ENCODE results near the gene SPINK14. TPM values are rescaled to one million over a fixed set of nuclear protein-coding genes. Genes with fewer than 3 reads are reported as not detected.

The SPINK14 gene
- total and polyA plus RNA-seq, 2 of the 13 experiments (the other 11 are each of a cell fraction or from before 2014, with no cell fraction given) = not detected

- TF ChIP-seq HNF1A (IDR thresholded peaks at IDR 0.05; ENCODE audit: low read depth) (no peak), HNF1A (CRISPR knock-in tag; IDR thresholded peaks at IDR 0.05; ENCODE audit: borderline replicate concordance) (no peak), PAX8 (CRISPR knock-in tag; IDR thresholded peaks at IDR 0.05; ENCODE audit: borderline replicate concordance) (no peak), YEATS4 (CRISPR knock-in tag; IDR thresholded peaks at IDR 0.05; ENCODE audit: borderline replicate concordance) (no peak), ZNF547 (CRISPR knock-in tag; IDR thresholded peaks at IDR 0.05) (no peak), ZFP82 (CRISPR knock-in tag; IDR thresholded peaks at IDR 0.05; ENCODE audit: borderline replicate concordance) (no peak), MIER3 (CRISPR knock-in tag; IDR thresholded peaks at IDR 0.05; ENCODE audit: borderline replicate concordance) (no peak)
- TF ChIP-seq, protein P1, sequence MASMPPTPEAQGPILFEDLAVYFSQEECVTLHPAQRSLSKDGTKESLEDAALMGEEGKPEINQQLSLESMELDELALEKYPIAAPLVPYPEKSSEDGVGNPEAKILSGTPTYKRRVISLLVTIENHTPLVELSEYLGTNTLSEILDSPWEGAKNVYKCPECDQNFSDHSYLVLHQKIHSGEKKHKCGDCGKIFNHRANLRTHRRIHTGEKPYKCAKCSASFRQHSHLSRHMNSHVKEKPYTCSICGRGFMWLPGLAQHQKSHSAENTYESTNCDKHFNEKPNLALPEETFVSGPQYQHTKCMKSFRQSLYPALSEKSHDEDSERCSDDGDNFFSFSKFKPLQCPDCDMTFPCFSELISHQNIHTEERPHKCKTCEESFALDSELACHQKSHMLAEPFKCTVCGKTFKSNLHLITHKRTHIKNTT (CRISPR knock-in tag; IDR thresholded peaks at IDR 0.05) = no peak
- TF ChIP-seq, protein P2, sequence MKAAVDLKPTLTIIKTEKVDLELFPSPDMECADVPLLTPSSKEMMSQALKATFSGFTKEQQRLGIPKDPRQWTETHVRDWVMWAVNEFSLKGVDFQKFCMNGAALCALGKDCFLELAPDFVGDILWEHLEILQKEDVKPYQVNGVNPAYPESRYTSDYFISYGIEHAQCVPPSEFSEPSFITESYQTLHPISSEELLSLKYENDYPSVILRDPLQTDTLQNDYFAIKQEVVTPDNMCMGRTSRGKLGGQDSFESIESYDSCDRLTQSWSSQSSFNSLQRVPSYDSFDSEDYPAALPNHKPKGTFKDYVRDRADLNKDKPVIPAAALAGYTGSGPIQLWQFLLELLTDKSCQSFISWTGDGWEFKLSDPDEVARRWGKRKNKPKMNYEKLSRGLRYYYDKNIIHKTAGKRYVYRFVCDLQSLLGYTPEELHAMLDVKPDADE (CRISPR knock-in tag; IDR thresholded peaks at IDR 0.05) = no peak
- TF ChIP-seq, protein P3, sequence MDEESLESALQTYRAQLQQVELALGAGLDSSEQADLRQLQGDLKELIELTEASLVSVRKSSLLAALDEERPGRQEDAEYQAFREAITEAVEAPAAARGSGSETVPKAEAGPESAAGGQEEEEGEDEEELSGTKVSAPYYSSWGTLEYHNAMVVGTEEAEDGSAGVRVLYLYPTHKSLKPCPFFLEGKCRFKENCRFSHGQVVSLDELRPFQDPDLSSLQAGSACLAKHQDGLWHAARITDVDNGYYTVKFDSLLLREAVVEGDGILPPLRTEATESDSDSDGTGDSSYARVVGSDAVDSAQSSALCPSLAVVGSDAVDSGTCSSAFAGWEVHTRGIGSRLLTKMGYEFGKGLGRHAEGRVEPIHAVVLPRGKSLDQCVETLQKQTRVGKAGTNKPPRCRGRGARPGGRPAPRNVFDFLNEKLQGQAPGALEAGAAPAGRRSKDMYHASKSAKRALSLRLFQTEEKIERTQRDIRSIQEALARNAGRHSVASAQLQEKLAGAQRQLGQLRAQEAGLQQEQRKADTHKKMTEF (CRISPR knock-in tag; IDR thresholded peaks at IDR 0.05) = no peak
Observed at GRCh38 chr5:148191010-148191409, 22.7 kb downstream of the SPINK14 start (continued).
